OCI-M1 (cell line): ENCODE measurements around the gene DAGLA.

Experiments
- DNase-seq: peaks from one replicate; lab custom pipeline; 2025; lab: John Stamatoyannopoulos, UW

The DAGLA gene

GRCh38 chr11:61747192-61747966, 67.2 kb downstream of the DAGLA start:
- peak; percentile 85 for DNase-seq

- no peak for DNase-seq
These were observed 67.7 kb downstream of the DAGLA start for GRCh38 chr11:61747967-61748285.

GRCh38 chr11:61749591-61750217, 69.5 kb downstream of the DAGLA start:
- peak; percentile 97 for DNase-seq

GRCh38 chr11:61750631-61751273, 70.6 kb downstream of the DAGLA start:
- peak; percentile 28 for DNase-seq

GRCh38 chr11:61751384-61751783, 71.2 kb downstream of the DAGLA start:
- DNase-seq = no peak

- peak; percentile 61 for DNase-seq
These were observed 72.1 kb downstream of the DAGLA start, which contains the start of gene MYRF for GRCh38 chr11:61752117-61752924. TSS of gene MYRF (plus strand) at chr11:61752636. CDS start at chr11:61752745, 109 bp downstream.

GRCh38 chr11:61752925-61753521, 72.8 kb downstream of the DAGLA start:
- no peak for DNase-seq

- DNase-seq = no peak
These were observed 73.5 kb downstream of the DAGLA start for GRCh38 chr11:61753672-61754071.

GRCh38 chr11:61754534-61755482, 74.6 kb downstream of the DAGLA start:
- DNase-seq = peak; percentile 69

- no peak for DNase-seq
These were observed 75.9 kb downstream of the DAGLA start for GRCh38 chr11:61756147-61756451.

- DNase-seq = peak; percentile 32
These were observed 76.4 kb downstream of the DAGLA start for GRCh38 chr11:61756452-61757212.

GRCh38 chr11:61757213-61757862, 77.1 kb downstream of the DAGLA start:
- no peak for DNase-seq

- DNase-seq = no peak
These were observed 80.8 kb downstream of the DAGLA start for GRCh38 chr11:61760946-61761345.

- no peak for DNase-seq
These were observed 81.4 kb downstream of the DAGLA start for GRCh38 chr11:61761440-61762222.

GRCh38 chr11:61762223-61762615, 82.0 kb downstream of the DAGLA start:
- no peak for DNase-seq

- DNase-seq = no peak
These were observed 82.6 kb downstream of the DAGLA start for GRCh38 chr11:61762798-61763197.

GRCh38 chr11:61763930-61764605, 83.9 kb downstream of the DAGLA start:
- no peak for DNase-seq

GRCh38 chr11:61764606-61765260, 84.5 kb downstream of the DAGLA start:
- no peak for DNase-seq
